ENCODE data around the gene RNF223. TPM values are rescaled to one million over a fixed set of nuclear protein-coding genes. Genes with fewer than 3 reads are reported as not detected.

The RNF223 gene
- total and polyA plus RNA-seq, 2 of the 13 experiments (the other 11 are each of a cell fraction or from before 2014, with no cell fraction given): 0.03 TPM; not detected in 1

GRCh38 chr1:1084372-1085170 is 10.5 kb upstream of the RNF223 start:
- Histone ChIP-seq H3K4me1 (ENCODE audit: insufficient read depth, low read length) (peaks cover 8% of the 10 kb centered on the region), H3K27me3 (ENCODE audit: control insufficient read depth in 1 of 2, insufficient read depth in 2 of 2, low read length in 2 of 2) (no peaks in the 10 kb centered on the region), H2AFZ (ENCODE audit: low read length) (no peak overlapping the region), H3K9me3 (ENCODE audit: low read length) (no peaks in the 10 kb centered on the region), H3K4me2 (ENCODE audit: low read depth, low read length) (no peak overlapping the region), H4K20me1 (ENCODE audit: insufficient read depth, low read length) (no peaks in the 10 kb centered on the region), H3K36me3 (replicated peaks in 1 of 2; ENCODE audit: control insufficient read depth in 1 of 2, insufficient read depth in 2 of 2, low read length in 2 of 2) (no peaks in the 10 kb centered on the region), H3K79me2 (ENCODE audit: insufficient read depth, low read length) (no peaks in the 10 kb centered on the region), H3K27ac (ENCODE audit: extremely low read length, insufficient read depth, low read length) (no peak overlapping the region), H3K9ac (ENCODE audit: insufficient read depth, low read depth, low read length) (no peak overlapping the region), H3K4me3 (replicated peaks in 1 of 3; ENCODE audit: insufficient read depth in 1 of 3, low read depth in 2 of 3, low read length in 3 of 3) (no peak overlapping the region)
- intact Hi-C loops (cut with micrococcal nuclease; ENCODE audit: unreplicated experiment): no loop called here
- TF ChIP-seq ZNF44 (CRISPR knock-in tag; IDR thresholded peaks at IDR 0.05) (no peak), ZNF451 (CRISPR knock-in tag; IDR thresholded peaks at IDR 0.05) (no peak), KLF11 (CRISPR knock-in tag; IDR thresholded peaks at IDR 0.05) (no peak)
- ChIA-PET POLR2A (no interaction called here), CTCF (ENCODE audit: low intra/inter-chr PET ratio, low total read pairs) (no interaction called here)
- ATAC-seq (no peak), DNase-seq (ENCODE audit: low spot score) (no peak), FAIRE-seq (no peak)
- 89% methylated on average over 11 of the region's 38 CpGs for WGBS (ENCODE audit: low lambda C conversion rate)
- in situ Hi-C loops (cut with HindIII; ENCODE audit: extremely low pct_ligation_motif_present, low pct_unique_long_range_greater_than_20kb): no loop called here
- BruUV-seq (replicated peaks): no TSS peak

GRCh38 chr1:1083416-1084371 is 9.6 kb upstream of the RNF223 start:
- Histone ChIP-seq H3K4me1 (ENCODE audit: insufficient read depth, low read length) (peaks cover 14% of the 10 kb centered on the region), H3K4me3 (replicated peaks in 1 of 3; ENCODE audit: insufficient read depth in 1 of 3, low read depth in 2 of 3, low read length in 3 of 3) (no peak overlapping the region), H2AFZ (ENCODE audit: low read length) (no peak overlapping the region), H3K9ac (ENCODE audit: insufficient read depth, low read depth, low read length) (no peak overlapping the region), H3K27me3 (ENCODE audit: control insufficient read depth in 1 of 2, insufficient read depth in 2 of 2, low read length in 2 of 2) (no peaks in the 10 kb centered on the region), H3K27ac (ENCODE audit: extremely low read length, insufficient read depth, low read length) (no peak overlapping the region), H3K36me3 (replicated peaks in 1 of 2; ENCODE audit: control insufficient read depth in 1 of 2, insufficient read depth in 2 of 2, low read length in 2 of 2) (no peaks in the 10 kb centered on the region), H3K9me3 (ENCODE audit: low read length) (no peaks in the 10 kb centered on the region), H4K20me1 (ENCODE audit: insufficient read depth, low read length) (no peaks in the 10 kb centered on the region), H3K79me2 (ENCODE audit: insufficient read depth, low read length) (no peaks in the 10 kb centered on the region), H3K4me2 (ENCODE audit: low read depth, low read length) (no peak overlapping the region)
- intact Hi-C loops (cut with micrococcal nuclease; ENCODE audit: unreplicated experiment): no loop called here
- no TSS peak for BruUV-seq (replicated peaks)
- CTCF ChIA-PET (ENCODE audit: low intra/inter-chr PET ratio, low total read pairs): no interaction called here
- in situ Hi-C loops (cut with HindIII; ENCODE audit: extremely low pct_ligation_motif_present, low pct_unique_long_range_greater_than_20kb): no loop called here
- POLR2A ChIA-PET: no interaction called here
- DNase-seq (ENCODE audit: low spot score) (no peak), FAIRE-seq (no peak), ATAC-seq (no peak)
- TF ChIP-seq ZNF687 (CRISPR knock-in tag; IDR thresholded peaks at IDR 0.05): 0 out of 2 replicates have a peak, but pooled peaks have one; percentile 15
- no peak for TF ChIP-seq HNF4A (CRISPR knock-in tag; IDR thresholded peaks at IDR 0.05)
- 77% methylated on average over 24 of the region's 43 CpGs for WGBS (ENCODE audit: low lambda C conversion rate)

All from HepG2 (cell line).